Neural cell (in vitro differentiated cells): ENCODE data around the gene LY6G5C. TPM values are rescaled to one million over a fixed set of nuclear protein-coding genes. Genes with fewer than 3 reads are reported as not detected.
"Not testable (repeated sequence)": the region's sequence is repeated elsewhere in the genome, so short reads cannot be mapped to it uniquely, and the experiment has no call there.

Experiments used
- H2AFZ ChIP-seq: fragments of 200-600, 300-800 bp; sonication (generic), shearing (Covaris generic); 2 replicates; pipeline ENCODE4 v1.6.0; 2014; ENCODE audit warnings: low read depth, mild to moderate bottlenecking, antibody characterized with exemption, low read length, moderate library complexity
- H3F3A ChIP-seq: fragments of 200-600 bp; shearing (Covaris generic); 2 replicates; pipeline ENCODE4 v1.6.1; 2016; ENCODE audit warnings: mild to moderate bottlenecking, moderate library complexity, mixed read lengths, antibody characterized with exemption, low read length; ENCODE audit not compliant: insufficient read depth, poor library complexity, severe bottlenecking
- H3K27ac ChIP-seq: fragments of 200-600, 300-800 bp; sonication (generic), shearing (Covaris generic); 2 replicates; pipeline ENCODE4 v1.5.1; 2014; ENCODE audit warnings: mild to moderate bottlenecking, low read length, moderate library complexity
- H3K27me3 ChIP-seq: fragments of 300-800, 200-600 bp; sonication (generic), shearing (Covaris generic); 2 replicates; pipeline ENCODE4 v1.6.0; 2014; ENCODE audit warnings: mild to moderate bottlenecking, low read depth, low read length, moderate library complexity; ENCODE audit not compliant: insufficient read depth
- H3K36me3 ChIP-seq: fragments of 300-800, 200-600 bp; sonication (generic), shearing (Covaris generic); 2 replicates; pipeline ENCODE4 v1.5.1; 2014; ENCODE audit warnings: mild to moderate bottlenecking, antibody characterized with exemption, low read length, moderate library complexity; ENCODE audit not compliant: insufficient read depth
- H3K4me2 ChIP-seq: fragments of 300-800, 200-600 bp; sonication (generic), shearing (Covaris generic); 2 replicates; pipeline ENCODE4 v1.6.0; 2014; ENCODE audit warnings: mild to moderate bottlenecking, low read length
- H3K4me3 ChIP-seq: fragments of 300-800, 200-600 bp; sonication (generic), shearing (Covaris generic); 2 replicates; pipeline ENCODE4 v1.5.1; 2014; ENCODE audit warnings: mild to moderate bottlenecking, low read length, moderate library complexity
- H3K79me2 ChIP-seq: fragments of 200-600 bp; shearing (Covaris generic); replicated peaks from 2 replicates; pipeline ENCODE4 v1.6.0; 2014; ENCODE audit warnings: mild to moderate bottlenecking, low read length, moderate library complexity; ENCODE audit not compliant: insufficient read depth
- H3K9ac ChIP-seq: fragments of 300-800, 200-600 bp; sonication (generic), shearing (Covaris generic); 2 replicates; pipeline ENCODE4 v1.6.1; 2016; ENCODE audit warnings: mild to moderate bottlenecking, low read length, mixed read lengths
- H3K9me2 ChIP-seq: fragments of 200-600 bp; shearing (Covaris generic); 2 replicates; pipeline ENCODE4 v1.6.1; 2016; ENCODE audit warnings: mild to moderate bottlenecking, low read length, mixed read lengths; ENCODE audit not compliant: insufficient read depth
- H3K9me3 ChIP-seq: fragments of 200-600, 300-800 bp; sonication (generic), shearing (Covaris generic); 2 replicates; pipeline ENCODE4 v1.6.1; 2016; ENCODE audit warnings: mild to moderate bottlenecking, mixed run types, low read length, moderate library complexity, mixed read lengths
- H4K20me1 ChIP-seq: fragments of 200-600 bp; shearing (Covaris generic); 2 replicates; pipeline ENCODE4 v1.6.1; 2016; ENCODE audit warnings: mild to moderate bottlenecking, mixed run types; ENCODE audit not compliant: insufficient read depth
- EP300 ChIP-seq: fragments of 450-650 bp; conservative IDR thresholded peaks from 2 replicates; pipeline ENCODE4 v1.6.1; 2014; ENCODE audit warnings: antibody characterized with exemption, mild to moderate bottlenecking, moderate library complexity; ENCODE audit not compliant: poor library complexity, severe bottlenecking
- EZH2 ChIP-seq: fragments of 200-600, 300-800 bp; shearing (Covaris generic), sonication (generic); IDR thresholded peaks from 2 replicates; pipeline ENCODE4 v1.6.1; 2014; ENCODE audit warnings: antibody characterized with exemption, low read length, borderline replicate concordance, mild to moderate bottlenecking; ENCODE audit not compliant: insufficient read depth, poor library complexity, severe bottlenecking
- MXI1 ChIP-seq: fragments of 450-650 bp; conservative IDR thresholded peaks from 2 replicates; pipeline ENCODE4 v1.6.1; 2014; ENCODE audit warnings: antibody characterized with exemption, mild to moderate bottlenecking; ENCODE audit not compliant: poor library complexity, severe bottlenecking
- POLR2AphosphoS5 ChIP-seq: IDR thresholded peaks from 2 replicates; pipeline ENCODE4 v1.6.1; 2012
- RAD21 ChIP-seq: fragments of 450-650 bp; conservative IDR thresholded peaks from 2 replicates; pipeline ENCODE4 v1.6.1; 2014; ENCODE audit warnings: antibody characterized with exemption, mild to moderate bottlenecking, moderate library complexity
- SMC3 ChIP-seq: fragments of 450-650 bp; conservative IDR thresholded peaks from 2 replicates; pipeline ENCODE4 v1.6.1; 2014; ENCODE audit warnings: antibody characterized with exemption, mild to moderate bottlenecking, moderate library complexity; ENCODE audit not compliant: poor library complexity
- TAF1 ChIP-seq: IDR thresholded peaks from 2 replicates; pipeline ENCODE4 v1.6.1; 2012; ENCODE audit warnings: low read depth
- polyA plus RNA-seq: library from polyadenylated mRNA; depleted of rRNA; stranded (reverse); fragments of >200 nt; gene quantifications from 2 replicates; pipeline ENCODE4 v1.2.3, GENCODE V29; 2014
- TF ChIP-seq, protein P1 (sequence below): IDR thresholded peaks from 2 replicates; pipeline ENCODE4 v1.6.1; 2012; ENCODE audit warnings: borderline replicate concordance
- TF ChIP-seq, protein P2 (sequence below): fragments of 450-650 bp; IDR thresholded peaks from 2 replicates; pipeline ENCODE4 v1.5.1; 2014; ENCODE audit warnings: antibody characterized with exemption, mild to moderate bottlenecking, moderate library complexity; ENCODE audit not compliant: poor library complexity, severe bottlenecking

The LY6G5C gene
- polyA plus RNA-seq, 1 donor from 2014 or later: 13.4 TPM

- H3K4me3 ChIP-seq: no peak overlapping the region
- H4K20me1 ChIP-seq: no peaks in the 10 kb centered on the region
- H3K79me2 ChIP-seq: no peaks in the 10 kb centered on the region
- H2AFZ ChIP-seq: no peak overlapping the region
- TF ChIP-seq MXI1 (no peak), POLR2AphosphoS5 (no peak), EZH2 (no peak), TAF1 (no peak), EP300 (no peak), RAD21 (no peak), SMC3 (no peak)
- TF ChIP-seq, protein P1, sequence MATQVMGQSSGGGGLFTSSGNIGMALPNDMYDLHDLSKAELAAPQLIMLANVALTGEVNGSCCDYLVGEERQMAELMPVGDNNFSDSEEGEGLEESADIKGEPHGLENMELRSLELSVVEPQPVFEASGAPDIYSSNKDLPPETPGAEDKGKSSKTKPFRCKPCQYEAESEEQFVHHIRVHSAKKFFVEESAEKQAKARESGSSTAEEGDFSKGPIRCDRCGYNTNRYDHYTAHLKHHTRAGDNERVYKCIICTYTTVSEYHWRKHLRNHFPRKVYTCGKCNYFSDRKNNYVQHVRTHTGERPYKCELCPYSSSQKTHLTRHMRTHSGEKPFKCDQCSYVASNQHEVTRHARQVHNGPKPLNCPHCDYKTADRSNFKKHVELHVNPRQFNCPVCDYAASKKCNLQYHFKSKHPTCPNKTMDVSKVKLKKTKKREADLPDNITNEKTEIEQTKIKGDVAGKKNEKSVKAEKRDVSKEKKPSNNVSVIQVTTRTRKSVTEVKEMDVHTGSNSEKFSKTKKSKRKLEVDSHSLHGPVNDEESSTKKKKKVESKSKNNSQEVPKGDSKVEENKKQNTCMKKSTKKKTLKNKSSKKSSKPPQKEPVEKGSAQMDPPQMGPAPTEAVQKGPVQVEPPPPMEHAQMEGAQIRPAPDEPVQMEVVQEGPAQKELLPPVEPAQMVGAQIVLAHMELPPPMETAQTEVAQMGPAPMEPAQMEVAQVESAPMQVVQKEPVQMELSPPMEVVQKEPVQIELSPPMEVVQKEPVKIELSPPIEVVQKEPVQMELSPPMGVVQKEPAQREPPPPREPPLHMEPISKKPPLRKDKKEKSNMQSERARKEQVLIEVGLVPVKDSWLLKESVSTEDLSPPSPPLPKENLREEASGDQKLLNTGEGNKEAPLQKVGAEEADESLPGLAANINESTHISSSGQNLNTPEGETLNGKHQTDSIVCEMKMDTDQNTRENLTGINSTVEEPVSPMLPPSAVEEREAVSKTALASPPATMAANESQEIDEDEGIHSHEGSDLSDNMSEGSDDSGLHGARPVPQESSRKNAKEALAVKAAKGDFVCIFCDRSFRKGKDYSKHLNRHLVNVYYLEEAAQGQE: no peak
- TF ChIP-seq, protein P2, sequence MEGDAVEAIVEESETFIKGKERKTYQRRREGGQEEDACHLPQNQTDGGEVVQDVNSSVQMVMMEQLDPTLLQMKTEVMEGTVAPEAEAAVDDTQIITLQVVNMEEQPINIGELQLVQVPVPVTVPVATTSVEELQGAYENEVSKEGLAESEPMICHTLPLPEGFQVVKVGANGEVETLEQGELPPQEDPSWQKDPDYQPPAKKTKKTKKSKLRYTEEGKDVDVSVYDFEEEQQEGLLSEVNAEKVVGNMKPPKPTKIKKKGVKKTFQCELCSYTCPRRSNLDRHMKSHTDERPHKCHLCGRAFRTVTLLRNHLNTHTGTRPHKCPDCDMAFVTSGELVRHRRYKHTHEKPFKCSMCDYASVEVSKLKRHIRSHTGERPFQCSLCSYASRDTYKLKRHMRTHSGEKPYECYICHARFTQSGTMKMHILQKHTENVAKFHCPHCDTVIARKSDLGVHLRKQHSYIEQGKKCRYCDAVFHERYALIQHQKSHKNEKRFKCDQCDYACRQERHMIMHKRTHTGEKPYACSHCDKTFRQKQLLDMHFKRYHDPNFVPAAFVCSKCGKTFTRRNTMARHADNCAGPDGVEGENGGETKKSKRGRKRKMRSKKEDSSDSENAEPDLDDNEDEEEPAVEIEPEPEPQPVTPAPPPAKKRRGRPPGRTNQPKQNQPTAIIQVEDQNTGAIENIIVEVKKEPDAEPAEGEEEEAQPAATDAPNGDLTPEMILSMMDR: no peak
- H3K27ac ChIP-seq: no peak overlapping the region
- no peak overlapping the region for H3K9ac ChIP-seq
- H3K9me2 ChIP-seq: no peaks in the 10 kb centered on the region
- no peak overlapping the region for H3K4me2 ChIP-seq
- no peaks in the 10 kb centered on the region for H3K9me3 ChIP-seq
- H3K27me3 ChIP-seq: no peaks in the 10 kb centered on the region
- no peaks in the 10 kb centered on the region for H3F3A ChIP-seq
- H3K36me3 ChIP-seq: no peaks in the 10 kb centered on the region
Observed at GRCh38 chr6:31711233-31711632, 30.4 kb upstream of the LY6G5C start.

- Histone ChIP-seq H3K27me3 (no peaks in the 10 kb centered on the region), H3K9me2 (no peaks in the 10 kb centered on the region), H3K4me3 (no peak overlapping the region), H3K9ac (no peak overlapping the region), H3K27ac (no peak overlapping the region), H3K9me3 (no peaks in the 10 kb centered on the region), H3K79me2 (no peaks in the 10 kb centered on the region), H3K36me3 (no peaks in the 10 kb centered on the region), H3F3A (no peaks in the 10 kb centered on the region), H3K4me2 (no peak overlapping the region), H4K20me1 (no peaks in the 10 kb centered on the region), H2AFZ (no peak overlapping the region)
- TF ChIP-seq EZH2: no peak
- TF ChIP-seq, protein P1: no peak
- TF ChIP-seq TAF1: no peak
- TF ChIP-seq POLR2AphosphoS5: no peak
- TF ChIP-seq MXI1: no peak
- TF ChIP-seq SMC3: no peak
- TF ChIP-seq, protein P2: no peak
- TF ChIP-seq RAD21: no peak
- no peak for TF ChIP-seq EP300
Observed at GRCh38 chr6:31710523-31711219, 29.8 kb upstream of the LY6G5C start.

- not testable (repeated sequence) for H3K36me3 ChIP-seq, H3K9me3 ChIP-seq, H3K27me3 ChIP-seq, H3K27ac ChIP-seq, H3K4me2 ChIP-seq, H3F3A ChIP-seq, H4K20me1 ChIP-seq, H2AFZ ChIP-seq, H3K79me2 ChIP-seq, H3K9me2 ChIP-seq, H3K4me3 ChIP-seq, H3K9ac ChIP-seq
Observed at GRCh38 chr6:31709157-31709556, 28.3 kb upstream of the LY6G5C start.
